GM21529 (cell line): ENCODE results near the gene TBC1D22A.

Source experiments
- ATAC-seq: cut with Tn5 transposase; IDR thresholded peaks from one replicate; pipeline ENCODE4 v1.9.1; 2021; ENCODE audit not compliant: unreplicated experiment

TBC1D22A gene

DNA sequence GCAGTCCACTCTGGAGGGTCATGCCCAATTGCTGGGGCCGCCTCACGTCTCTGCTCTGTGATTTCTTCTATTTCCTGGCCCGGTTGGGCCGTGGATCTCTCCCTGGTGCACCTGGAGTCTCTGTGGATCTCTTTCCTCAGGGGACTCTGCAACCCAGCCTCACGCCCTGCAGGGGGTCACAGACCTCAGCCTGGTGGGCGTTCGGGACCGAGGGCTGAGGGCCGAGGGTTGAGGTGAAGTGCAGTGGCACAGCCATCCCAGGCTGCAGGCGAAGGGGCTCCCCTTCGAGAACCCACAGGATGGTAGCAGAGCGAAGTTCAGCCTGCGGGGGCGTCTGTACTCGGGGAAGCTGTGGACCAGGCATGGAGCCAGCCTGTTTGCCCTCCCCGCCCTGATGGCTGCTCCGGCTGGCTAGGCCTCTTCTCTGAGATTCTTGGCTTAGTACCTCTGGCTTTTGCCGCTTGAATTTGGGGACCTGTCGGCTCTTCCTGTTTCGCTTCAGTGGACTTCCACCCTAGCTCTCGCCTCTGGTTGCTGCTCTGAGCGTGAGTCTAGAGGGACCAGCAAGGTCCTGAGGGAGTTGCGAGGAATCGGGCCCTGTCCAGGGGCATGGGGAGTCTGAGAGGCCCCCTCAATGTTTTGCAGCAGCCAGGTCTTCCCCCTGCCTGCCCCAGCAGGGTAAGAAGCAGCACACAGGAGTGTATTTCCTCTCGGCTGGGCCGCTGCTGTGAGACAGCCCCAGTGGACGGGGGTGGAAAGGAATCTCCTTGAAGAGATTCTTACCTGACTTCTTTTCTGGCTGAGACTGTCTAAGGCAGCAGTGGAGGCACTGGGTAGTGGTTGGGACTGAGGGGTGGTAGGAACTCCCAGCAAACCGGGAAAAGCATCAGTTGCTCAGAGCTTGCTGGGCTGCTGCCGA is 140.8 kb downstream of the TBC1D22A start:
- ATAC-seq: no peak

DNA sequence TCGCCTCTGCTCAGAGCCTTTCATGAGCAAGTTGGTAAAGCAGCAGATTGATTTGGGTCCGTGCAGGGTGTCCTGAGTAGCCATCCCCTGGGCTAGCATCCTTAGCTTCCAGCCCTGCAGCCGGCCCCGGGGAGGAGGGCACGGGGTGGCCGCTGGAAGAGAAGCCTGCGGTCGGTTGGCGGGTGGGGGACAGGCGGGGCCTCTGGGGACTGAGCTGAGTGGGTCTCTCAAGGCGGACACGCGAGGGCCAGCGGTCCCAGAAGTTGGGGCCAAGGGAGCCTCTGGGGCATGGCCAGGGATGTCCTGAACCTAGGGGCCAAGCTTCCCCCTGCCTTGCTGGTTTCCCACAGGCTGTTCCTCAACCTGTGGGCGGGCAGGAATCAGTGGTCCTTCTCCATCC is 143.0 kb downstream of the TBC1D22A start:
- no peak for ATAC-seq

GRCh38 chr22:46905834-46906233 is 143.4 kb downstream of the TBC1D22A start:
- no peak for ATAC-seq

DNA sequence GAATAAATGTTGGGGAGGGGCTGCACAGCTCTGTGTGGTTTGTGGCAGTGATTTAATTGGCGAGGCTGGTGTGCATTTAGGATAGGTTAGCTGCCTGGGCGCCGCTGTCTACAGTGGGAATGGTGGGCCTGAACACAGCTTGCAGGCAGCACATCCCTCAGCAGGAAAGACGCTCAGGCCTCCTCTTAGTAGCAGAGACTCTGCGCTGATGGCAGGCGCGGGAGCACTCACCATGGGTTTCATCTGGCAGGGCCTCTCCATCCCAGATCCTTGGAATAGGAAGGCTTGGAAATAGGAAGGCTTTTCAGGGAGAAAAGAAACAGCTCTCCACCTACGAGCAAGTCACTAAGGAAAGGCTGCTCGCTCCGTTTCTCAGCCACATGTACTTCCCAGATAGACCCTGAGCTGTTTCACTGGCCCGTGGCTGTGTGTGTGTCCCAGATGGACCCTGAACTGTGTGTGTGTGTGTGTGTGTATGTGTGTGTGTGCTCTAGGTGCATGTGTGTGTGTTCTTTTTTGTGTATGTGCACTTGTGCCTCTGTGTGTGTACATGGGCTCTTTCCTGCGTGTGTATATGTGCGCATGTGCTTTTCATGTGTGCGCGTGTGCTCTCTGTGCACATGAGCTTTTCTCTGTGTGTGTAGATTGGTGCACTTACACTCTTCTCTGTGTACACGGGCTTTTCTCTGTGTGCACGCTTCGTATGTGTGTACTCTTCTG is 144.0 kb downstream of the TBC1D22A start:
- no peak for ATAC-seq

GRCh38 chr22:46907241-46908215 is 145.1 kb downstream of the TBC1D22A start:
- ATAC-seq: no peak

DNA sequence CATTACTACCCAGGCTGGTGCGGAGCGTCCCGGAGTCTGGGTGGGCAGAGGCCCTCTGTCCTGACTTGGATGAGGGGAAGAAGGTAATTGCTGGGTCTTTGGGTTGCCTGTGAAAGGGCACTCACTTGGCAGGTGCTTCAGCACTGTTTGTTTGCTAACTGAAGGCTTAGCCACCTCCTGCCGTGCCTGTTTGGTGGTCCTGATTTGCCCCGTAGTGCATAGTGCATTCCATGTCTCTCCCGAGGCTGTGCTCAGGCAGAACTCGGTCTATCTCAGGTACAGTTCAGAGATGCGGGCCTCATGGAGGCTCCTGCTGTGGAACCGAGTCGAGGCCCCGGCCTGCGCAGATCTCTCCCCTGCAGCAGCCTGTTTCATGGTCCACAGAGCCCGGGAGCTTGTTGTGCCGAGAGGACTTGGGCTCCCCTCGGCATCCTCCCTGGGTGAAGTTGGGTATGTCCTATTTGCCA is 146.2 kb downstream of the TBC1D22A start:
- ATAC-seq: no peak

GRCh38 chr22:46909237-46910030 is 147.0 kb downstream of the TBC1D22A start:
- no peak for ATAC-seq

GRCh38 chr22:46910624-46911023 is 148.2 kb downstream of the TBC1D22A start:
- no peak for ATAC-seq

GRCh38 chr22:46911346-46911745 is 148.9 kb downstream of the TBC1D22A start:
- ATAC-seq: no peak

DNA sequence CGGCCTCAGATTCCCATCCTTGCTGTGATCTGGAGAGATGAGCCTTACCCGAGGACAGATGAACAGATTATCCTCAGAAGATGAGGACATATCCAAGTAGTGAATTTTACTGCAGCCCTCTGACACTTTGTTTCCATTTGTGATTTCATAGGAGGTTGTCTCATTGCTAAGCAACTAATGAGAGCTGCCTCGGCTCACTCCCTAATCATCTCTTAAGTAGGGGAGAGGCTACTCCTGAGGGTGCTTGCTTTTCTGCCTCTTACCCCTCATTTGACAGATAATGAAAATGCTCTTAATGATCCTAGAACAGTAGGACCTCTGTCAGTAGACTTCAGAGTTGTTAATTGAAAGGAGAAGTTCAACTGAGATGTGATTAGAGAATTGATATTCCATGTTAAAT is 150.9 kb downstream of the TBC1D22A start:
- ATAC-seq: no peak

GRCh38 chr22:46914481-46914880 is 152.0 kb downstream of the TBC1D22A start:
- ATAC-seq: no peak

- ATAC-seq: no peak
These were observed 152.8 kb downstream of the TBC1D22A start for GRCh38 chr22:46914916-46915894.

DNA sequence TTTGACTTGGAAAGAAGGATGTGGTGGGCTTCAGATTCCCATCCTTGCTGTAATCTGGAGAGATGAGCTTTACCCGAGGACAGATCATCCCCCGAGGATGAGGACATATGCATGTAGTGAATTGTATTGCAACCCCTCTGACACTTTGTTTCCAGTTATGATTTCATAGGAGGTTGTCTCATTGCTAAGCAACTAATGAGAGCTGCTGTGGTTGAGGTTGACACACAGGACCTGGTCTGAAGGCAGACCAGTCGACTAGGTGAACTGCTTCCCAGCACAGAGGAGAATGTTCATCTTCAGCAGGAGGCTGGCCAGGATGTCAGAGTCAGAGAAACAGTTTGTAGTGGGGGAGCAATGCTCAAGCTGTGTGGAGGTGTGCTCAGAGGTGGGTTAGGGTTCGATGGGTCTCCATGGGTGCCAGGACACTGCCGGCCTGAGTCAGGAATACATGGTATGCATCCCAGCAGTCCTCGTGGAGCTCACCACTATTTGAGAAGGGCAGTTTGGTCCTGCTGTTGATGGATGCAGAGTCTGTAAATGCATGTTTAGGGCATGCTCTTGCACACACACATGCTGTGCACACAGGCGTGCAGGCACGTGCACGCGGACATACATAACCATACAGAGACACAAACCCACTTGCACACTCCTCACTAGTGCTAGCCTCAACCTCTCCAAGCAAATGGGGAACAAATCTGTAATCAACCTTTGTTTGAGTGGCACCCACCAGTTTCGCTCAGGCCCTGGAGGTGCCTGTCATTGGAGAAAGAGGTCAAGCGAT is 153.7 kb downstream of the TBC1D22A start:
- no peak for ATAC-seq

- no peak for ATAC-seq
These were observed 154.7 kb downstream of the TBC1D22A start for GRCh38 chr22:46916886-46917770.

- no peak for ATAC-seq
These were observed 155.3 kb downstream of the TBC1D22A start for GRCh38 chr22:46917771-46918101.

GRCh38 chr22:46918197-46918596 is 155.7 kb downstream of the TBC1D22A start:
- no peak for ATAC-seq

DNA sequence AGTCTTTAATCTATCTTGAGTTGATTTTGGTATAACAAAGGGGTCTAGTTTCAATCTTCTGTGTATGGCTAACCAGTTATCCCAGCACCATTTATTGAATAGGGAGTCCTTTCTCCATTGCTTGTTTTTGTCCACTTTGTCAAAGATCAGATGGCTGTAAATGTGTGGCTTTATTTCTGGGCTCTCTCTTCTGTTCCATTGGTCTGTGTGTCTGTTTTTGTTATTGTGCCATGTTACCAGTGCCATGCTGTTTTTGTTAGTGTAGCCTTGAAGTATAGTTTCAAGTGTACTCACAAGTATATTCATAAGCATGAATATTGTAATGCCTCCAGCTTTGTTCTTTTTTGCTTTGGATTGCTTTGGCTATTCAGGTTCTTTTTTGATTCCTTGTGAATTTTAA is 159.6 kb downstream of the TBC1D22A start:
- no peak for ATAC-seq
